OCI-LY7 (cell line): ENCODE data around the gene PGBD1. TPM values are rescaled to one million over a fixed set of nuclear protein-coding genes. Genes with fewer than 3 reads are reported as not detected.

ENCODE experiments used
- BruUV-seq: library from RNA; stranded (reverse); fragments of 400-500 nt; replicated peaks from 2 replicates; lab custom pipeline; 2021; lab: Mats Ljungman, UMichigan
- CTCF ChIA-PET: fragments of 300-600 bp; sonication (Branson Sonifier 250); formaldehyde crosslinking; loops from one replicate; lab custom pipeline; 2022; ENCODE audit warnings: antibody characterized with exemption; ENCODE audit not compliant: unreplicated experiment; lab: Charles Lee
- POLR2A ChIA-PET: fragments of 300-600 bp; sonication (Branson Sonifier 250); formaldehyde crosslinking; loops from one replicate; lab custom pipeline; 2022; ENCODE audit warnings: antibody characterized with exemption; lab: Charles Lee
- DNase-seq: peaks from one replicate; pipeline ENCODE4 v3.0.0-alpha.2; 2015; ENCODE audit warnings: low spot score
- H2AFZ ChIP-seq: fragments of 200-600 bp; sonication (generic), shearing (Covaris generic); 2 replicates; pipeline ENCODE4 v1.6.1; 2014; ENCODE audit warnings: mild to moderate bottlenecking, antibody characterized with exemption, low read length, moderate library complexity
- H3K27ac ChIP-seq: fragments of 200-600 bp; sonication (generic); 2 replicates; pipeline ENCODE4 v1.5.1; 2014; ENCODE audit warnings: mixed run types, low read depth, mild to moderate bottlenecking, moderate library complexity, low read length, inconsistent platforms; ENCODE audit not compliant: poor library complexity, severe bottlenecking
- H3K36me3 ChIP-seq: fragments of 200-600 bp; sonication (generic); 2 replicates; pipeline ENCODE4 v1.6.1; 2014; ENCODE audit warnings: mild to moderate bottlenecking, antibody characterized with exemption, low read length, moderate library complexity, mixed read lengths; ENCODE audit not compliant: insufficient read depth
- H3K4me1 ChIP-seq: fragments of 200-600 bp; sonication (generic); 2 replicates; pipeline ENCODE4 v1.5.1; 2014; ENCODE audit warnings: mild to moderate bottlenecking, low read length; ENCODE audit not compliant: insufficient read depth, poor library complexity, severe bottlenecking
- H3K4me2 ChIP-seq: fragments of 200-600 bp; sonication (generic); 2 replicates; pipeline ENCODE4 v1.6.1; 2014; ENCODE audit warnings: mild to moderate bottlenecking, low read length
- H3K4me3 ChIP-seq: fragments of 200-600 bp; sonication (generic); 2 replicates; pipeline ENCODE4 v1.5.1; 2014; ENCODE audit warnings: mild to moderate bottlenecking, low read depth, low read length; ENCODE audit not compliant: poor library complexity, severe bottlenecking
- H3K79me2 ChIP-seq: fragments of 200-600 bp; sonication (generic); 2 replicates; pipeline ENCODE4 v1.6.1; 2016; ENCODE audit warnings: low read depth, mild to moderate bottlenecking, low read length, moderate library complexity, mixed read lengths; ENCODE audit not compliant: insufficient read depth
- H3K9me2 ChIP-seq: fragments of 200-600 bp; sonication (generic); 2 replicates; pipeline ENCODE4 v1.6.1; 2016; ENCODE audit warnings: mild to moderate bottlenecking, low read length, mixed read lengths; ENCODE audit not compliant: insufficient read depth
- H3K9me3 ChIP-seq: fragments of 200-600 bp; sonication (generic); 2 replicates; pipeline ENCODE4 v1.6.1; 2014; ENCODE audit warnings: mild to moderate bottlenecking, mixed run types, low read length, mixed read lengths
- H4K20me1 ChIP-seq: fragments of 200-600 bp; sonication (generic); 2 replicates; pipeline ENCODE4 v1.6.1; 2014; ENCODE audit warnings: mild to moderate bottlenecking, antibody characterized with exemption, low read length, moderate library complexity, mixed read lengths; ENCODE audit not compliant: insufficient read depth
- CTCF ChIP-seq: fragments of 200-600 bp; sonication (generic); conservative IDR thresholded peaks from 2 replicates; pipeline ENCODE4 v1.5.1; 2014; ENCODE audit warnings: mild to moderate bottlenecking, antibody characterized with exemption, low read length, moderate library complexity, mixed read lengths
- EZH2phosphoT487 ChIP-seq: fragments of 200-600 bp; sonication (generic); IDR thresholded peaks from 2 replicates; pipeline ENCODE4 v1.6.1; 2018; ENCODE audit warnings: low read depth, borderline replicate concordance, mild to moderate bottlenecking, mixed run types, antibody characterized with exemption, low read length, moderate library complexity, mixed read lengths
- intact Hi-C: fragments of 100-400 bp; cut with micrococcal nuclease; formaldehyde crosslinking; loops from one replicate; pipeline ENCODE4 v1.10.0; 2022; ENCODE audit not compliant: unreplicated experiment
- total RNA-seq, 2 experiments: library from RNA; depleted of rRNA in 1 of 2; stranded (reverse); fragments of >200 nt in 1 of 2; shearing (Covaris generic) in 1 of 2; gene quantifications; 2 replicates each; pipeline ENCODE4 v1.2.3, GENCODE V29; 2014 to 2022

The PGBD1 gene
- total RNA-seq, 2 experiments from 2014 or later, result 1.6 to 3.3 TPM

GRCh38 chr6:28264834-28265401 lies 16.5 kb upstream of the PGBD1 start:
- no TSS peak for BruUV-seq
- ChIA-PET POLR2A (interaction anchor here (1.0 kb wide), 1 partner anchor 13 kb away, joined by 3 read pairs; the partner anchor contains the start of gene ZKSCAN4), CTCF (no interaction called here)
- H3K79me2 ChIP-seq, result no peaks in the 10 kb centered on the region
- intact Hi-C loops, result no loop called here
- H3K9me3 ChIP-seq, result no peaks in the 10 kb centered on the region
- H3K27ac ChIP-seq, result no peak overlapping the region
- no peak overlapping the region for H3K4me2 ChIP-seq
- no peaks in the 10 kb centered on the region for H4K20me1 ChIP-seq
- no peak overlapping the region for H2AFZ ChIP-seq
- H3K36me3 ChIP-seq, result no peaks in the 10 kb centered on the region
- H3K4me3 ChIP-seq, result no peak overlapping the region
- H3K4me1 ChIP-seq, result peaks cover 16% of the 10 kb centered on the region
- no peaks in the 10 kb centered on the region for H3K9me2 ChIP-seq
- DNase-seq, result no peak
- no peak for TF ChIP-seq CTCF
- no peak for TF ChIP-seq EZH2phosphoT487

- DNase-seq, result no peak
- Histone ChIP-seq H3K4me1 (peaks cover 16% of the 10 kb centered on the region), H3K27ac (no peak overlapping the region), H4K20me1 (no peaks in the 10 kb centered on the region), H3K36me3 (no peaks in the 10 kb centered on the region), H3K79me2 (no peaks in the 10 kb centered on the region), H3K4me3 (peak overlapping the region; percentile 76), H3K9me3 (no peaks in the 10 kb centered on the region), H2AFZ (peak overlapping the region; percentile 97; the same call in 1 of the 2 replicates), H3K9me2 (no peaks in the 10 kb centered on the region), H3K4me2 (peak overlapping the region; percentile 88)
- no peak for TF ChIP-seq EZH2phosphoT487
- TF ChIP-seq CTCF, result no peak
- BruUV-seq, result no TSS peak
- intact Hi-C loops, result loop anchor here (2.0 kb wide), 1 partner anchor 14 kb away; the partner anchor contains the start of gene ZKSCAN4
- CTCF ChIA-PET, result interaction anchor here (0.6 kb wide), 1 partner anchor 125 kb away, joined by 3 read pairs; the partner anchor contains the start of gene ZKSCAN8
- POLR2A ChIA-PET, result interaction anchor here (0.6 to 2.4 kb wide), 9 partner anchors 13 to 187 kb away, joined by 3 to 24 read pairs (median 3); partner anchors contain the start of genes PGBD1, ZKSCAN4 and ZSCAN12
These were observed 14.8 kb upstream of the PGBD1 start for GRCh38 chr6:28266563-28266961.
